H1 (cell line): ENCODE measurements around the gene LRRC46. TPM values are rescaled to one million over a fixed set of nuclear protein-coding genes. Genes with fewer than 3 reads are reported as not detected.

ENCODE experiments used
- CBX5 ChIP-seq: fragments of 300-800, 300-1000 bp; sonication (generic); IDR thresholded peaks from 2 replicates; pipeline ENCODE4 v1.7.1; 2016; ENCODE audit warnings: antibody characterized with exemption, low read length, low read depth
- CEBPB ChIP-seq: IDR thresholded peaks from 2 replicates; pipeline ENCODE4 v1.6.1; 2012; ENCODE audit warnings: low read depth, low read length
- NANOG ChIP-seq: IDR thresholded peaks from 2 replicates; pipeline ENCODE4 v1.6.1; 2011; ENCODE audit warnings: low read length, low read depth, mild to moderate bottlenecking, inconsistent platforms; ENCODE audit not compliant: insufficient read depth, poor library complexity, severe bottlenecking
- POLR2AphosphoS5 ChIP-seq: IDR thresholded peaks from 2 replicates; pipeline ENCODE4 v1.6.1; 2011; ENCODE audit warnings: low read depth, low read length
- SIN3A ChIP-seq, 2 experiments: IDR thresholded peaks in 1 of 2; conservative IDR thresholded peaks in 1 of 2; 2 replicates each; pipeline ENCODE4 v1.6.1; 2011 to 2012; ENCODE audit warnings: low read length in 2 of 2, improper control_type of control experiment in 1 of 2, low read depth in 1 of 2, mild to moderate bottlenecking in 1 of 2
- SIRT6 ChIP-seq: IDR thresholded peaks from one replicate; pipeline ENCODE4 v1.7.1; 2012; ENCODE audit warnings: low read length, inconsistent platforms
- TAF7 ChIP-seq: optimal IDR thresholded peaks from 2 replicates; pipeline ENCODE3; 2011; ENCODE audit warnings: low read depth, mild to moderate bottlenecking, inconsistent platforms, low read length, moderate library complexity, borderline replicate concordance
- TBP ChIP-seq: IDR thresholded peaks from 2 replicates; pipeline ENCODE4 v1.6.1; 2011; ENCODE audit warnings: low read depth, low read length, improper control_type of control experiment
- polyA plus RNA-seq, 7 experiments: library from polyadenylated mRNA; depleted of rRNA in 3 of 7; stranded (reverse) in 5 of 7; unstranded in 2 of 7; fragments of >200 nt in 5 of 7; fragments of 200-250 nt in 2 of 7; gene quantifications; 1 replicate in 5 of 7; 2 replicates in 1 of 7; 4 replicates in 1 of 7; pipeline versions ENCODE4 v1.2.1 to v1.2.3, GENCODE V29; 2011 to 2013; ENCODE audit warnings: missing spikeins in 2 of 7, mixed read lengths in 2 of 7
- total RNA-seq: library from RNA; stranded (reverse); fragmentation: NEBNext Ultra II Directional; extraction: Animal tissue kit (Norgen Biotek cat#: 25700); gene quantifications from 2 replicates; pipeline ENCODE4 v1.2.1, GENCODE V29; 2021
- TF ChIP-seq, protein P1 (sequence below), 3 experiments: IDR thresholded peaks; 1 replicate in 2 of 3; 2 replicates in 1 of 3; pipeline versions ENCODE4 v1.5.1 to v1.6.1; 2011; ENCODE audit warnings: low read length in 3 of 3, mild to moderate bottlenecking in 3 of 3, inconsistent platforms in 2 of 3, low read depth in 1 of 3, moderate library complexity in 1 of 3; ENCODE audit not compliant: insufficient read depth in 1 of 3; ENCODE audit errors: control extremely low read depth in 1 of 3

LRRC46 gene
- total and polyA plus RNA-seq, 2 of the 8 experiments (the other 6 are each of a cell fraction or from before 2014, with no cell fraction given), result 0.18 TPM; not detected in 1

DNA sequence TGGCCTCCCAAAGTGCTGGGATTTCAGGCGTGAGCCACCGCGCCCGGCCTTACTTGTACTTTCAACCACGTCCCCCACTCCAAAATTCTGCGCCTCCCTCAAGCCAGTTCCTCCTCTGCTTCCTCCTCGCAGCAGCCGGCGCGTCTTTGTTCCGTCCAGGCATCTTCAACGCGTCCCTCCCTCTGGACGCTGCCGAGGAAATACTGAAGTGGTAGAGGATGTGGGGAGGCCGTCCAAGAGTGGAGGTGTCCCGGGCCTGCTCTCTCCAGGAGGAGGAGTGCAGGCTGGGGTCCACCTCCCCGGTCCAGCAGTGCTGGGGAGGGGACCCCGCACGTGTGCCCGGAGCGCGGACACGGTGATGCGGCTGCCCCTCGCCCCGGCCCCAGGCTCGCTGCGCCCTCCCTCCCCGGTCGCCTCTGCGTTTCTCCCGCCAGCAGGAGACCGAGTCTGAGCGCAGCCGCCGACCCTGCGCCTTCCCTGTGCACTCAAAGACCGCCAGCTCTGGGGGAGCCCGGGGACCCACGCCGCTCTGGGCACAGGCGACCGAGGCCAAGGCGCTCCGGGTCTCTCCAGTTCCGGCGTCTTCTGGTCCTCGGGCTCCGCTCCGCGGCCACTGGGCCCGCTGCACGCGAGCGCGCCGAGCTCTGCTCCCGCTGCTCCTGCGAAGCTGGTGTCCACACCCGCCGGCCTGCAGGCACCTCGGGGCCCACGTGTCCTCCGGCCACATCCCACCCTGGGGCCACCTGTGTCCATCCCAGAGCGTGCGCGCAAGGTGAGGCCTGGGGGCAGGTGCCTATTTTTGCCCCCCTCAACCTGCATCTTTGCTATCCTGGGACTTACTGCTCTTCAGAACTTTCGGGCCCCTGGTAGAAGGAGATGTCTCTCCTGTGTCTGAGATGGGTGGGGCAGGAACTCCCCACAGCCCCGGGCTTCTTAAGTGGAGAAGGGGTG lies 41.6 kb upstream of the LRRC46 start (continued):
- TF ChIP-seq SIRT6, result no peak
- TF ChIP-seq NANOG, result no peak
- 0 out of 4 replicates have a peak, but pooled peaks have one; percentile 14 to 31 for TF ChIP-seq SIN3A (conservative IDR thresholded peaks at IDR 0.05 in 1 of 2, IDR thresholded peaks at IDR 0.05 in 1 of 2; ENCODE audit: low read depth in 1 of 2, low read length in 2 of 2)
- 0 out of 2 replicates have a peak, but pooled peaks have one; percentile 24 for TF ChIP-seq POLR2AphosphoS5
- TF ChIP-seq, protein P1, sequence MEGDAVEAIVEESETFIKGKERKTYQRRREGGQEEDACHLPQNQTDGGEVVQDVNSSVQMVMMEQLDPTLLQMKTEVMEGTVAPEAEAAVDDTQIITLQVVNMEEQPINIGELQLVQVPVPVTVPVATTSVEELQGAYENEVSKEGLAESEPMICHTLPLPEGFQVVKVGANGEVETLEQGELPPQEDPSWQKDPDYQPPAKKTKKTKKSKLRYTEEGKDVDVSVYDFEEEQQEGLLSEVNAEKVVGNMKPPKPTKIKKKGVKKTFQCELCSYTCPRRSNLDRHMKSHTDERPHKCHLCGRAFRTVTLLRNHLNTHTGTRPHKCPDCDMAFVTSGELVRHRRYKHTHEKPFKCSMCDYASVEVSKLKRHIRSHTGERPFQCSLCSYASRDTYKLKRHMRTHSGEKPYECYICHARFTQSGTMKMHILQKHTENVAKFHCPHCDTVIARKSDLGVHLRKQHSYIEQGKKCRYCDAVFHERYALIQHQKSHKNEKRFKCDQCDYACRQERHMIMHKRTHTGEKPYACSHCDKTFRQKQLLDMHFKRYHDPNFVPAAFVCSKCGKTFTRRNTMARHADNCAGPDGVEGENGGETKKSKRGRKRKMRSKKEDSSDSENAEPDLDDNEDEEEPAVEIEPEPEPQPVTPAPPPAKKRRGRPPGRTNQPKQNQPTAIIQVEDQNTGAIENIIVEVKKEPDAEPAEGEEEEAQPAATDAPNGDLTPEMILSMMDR (IDR thresholded peaks at IDR 0.05; ENCODE audit: control extremely low read depth in 1 of 3, insufficient read depth in 1 of 3, low read depth in 1 of 3, low read length in 3 of 3), result peak; percentile 52 to 59 (median 54)
- peak; percentile 32 for TF ChIP-seq TAF7
- 0 out of 2 replicates have a peak, but pooled peaks have one; percentile 4 for TF ChIP-seq CEBPB
- TF ChIP-seq TBP, result peak; percentile 61
- TF ChIP-seq CBX5, result no peak
